Urinary bladder (tissue), 4 donors: Measurements from ENCODE around the gene CPD. TPM values are rescaled to one million over a fixed set of nuclear protein-coding genes. Genes with fewer than 3 reads are reported as not detected.
"Not testable (repeated sequence)": the region's sequence is repeated elsewhere in the genome, so short reads cannot be mapped to it uniquely, and the experiment has no call there.

Source experiments
- DNase-seq: peaks from one replicate; pipeline ENCODE4 v3.0.0-alpha.2; 2015; ENCODE audit errors: extremely low spot score
- H3K27ac ChIP-seq: one replicate; pipeline ENCODE4 v1.5.1; 2013; ENCODE audit warnings: low read depth, mild to moderate bottlenecking, moderate library complexity
- H3K36me3 ChIP-seq: one replicate; pipeline ENCODE4 v1.6.1; 2013; ENCODE audit warnings: mild to moderate bottlenecking, moderate library complexity; ENCODE audit not compliant: insufficient read depth
- H3K4me1 ChIP-seq: one replicate; pipeline ENCODE4 v1.6.1; 2013; ENCODE audit warnings: mild to moderate bottlenecking, moderate library complexity; ENCODE audit not compliant: insufficient read depth
- H3K4me3 ChIP-seq: one replicate; pipeline ENCODE4 v1.5.1; 2013; ENCODE audit warnings: low read depth, low read length
- WGBS: extraction: QIAGEN DNeasy Blood & Tissue Kit; methylation state at CpG from one replicate; pipeline ENCODE4 v1.1.7; 2013; 5-methylcytosine and 5-hydroxymethylcytosine counted together
- polyA plus RNA-seq: library from polyadenylated mRNA; stranded (reverse); fragments of 200-250 nt; gene quantifications from one replicate; pipeline ENCODE4 v1.2.3, GENCODE V29; 2013
- total RNA-seq: library from RNA; depleted of rRNA; stranded (reverse); fragments of >200 nt; gene quantifications from one replicate; pipeline ENCODE4 v1.2.3, GENCODE V29; 2014
- donor health status: healthy with polysubstance abuse.
- donor health status: healthy.

The CPD gene
- total and polyA plus RNA-seq, 2 donors = 14.0 to 101 TPM

- Histone ChIP-seq H3K27ac (no peak overlapping the region), H3K36me3 (no peaks in the 10 kb centered on the region), H3K4me3 (no peak overlapping the region), H3K4me1 (peaks cover 1% of the 10 kb centered on the region)
- no peak for DNase-seq
- 91% methylated on average over 2 of the region's 2 CpGs for WGBS
Observed at GRCh38 chr17:30345089-30345433, 33.7 kb upstream of the CPD start.

- 91% methylated on average over 4 of the region's 4 CpGs for WGBS
- Histone ChIP-seq H3K36me3 (no peaks in the 10 kb centered on the region), H3K27ac (no peak overlapping the region), H3K4me1 (peaks cover 1% of the 10 kb centered on the region), H3K4me3 (no peak overlapping the region)
- DNase-seq = no peak
Observed at GRCh38 chr17:30345527-30346075, 33.1 kb upstream of the CPD start.

DNA sequence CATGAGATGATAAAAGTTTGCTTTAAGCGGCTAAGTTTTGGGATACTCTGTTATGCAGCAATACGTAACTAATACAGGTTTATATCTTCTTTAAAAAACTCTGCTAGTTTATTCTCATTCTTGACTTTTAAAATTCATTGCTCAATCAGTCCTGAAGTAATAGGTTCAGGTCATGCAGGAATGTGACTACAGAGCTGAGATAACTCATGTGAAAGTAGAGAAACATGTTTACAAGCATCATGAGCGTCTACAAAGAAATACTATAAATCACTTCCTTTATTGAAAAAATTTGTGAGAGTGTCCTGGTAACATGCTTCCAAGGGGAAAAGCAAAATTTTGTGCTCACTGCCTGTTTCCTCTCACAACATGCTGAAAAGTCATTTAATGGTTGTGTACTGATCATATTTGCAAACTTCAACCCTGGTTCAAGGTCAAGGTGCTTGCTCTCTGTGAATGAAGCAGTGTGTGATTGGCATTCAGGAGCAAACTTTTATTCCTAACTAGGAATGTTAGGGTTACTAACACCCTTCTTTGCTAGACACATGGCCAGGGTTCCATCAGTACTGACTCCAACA, 32.4 kb upstream of the CPD start:
- WGBS = 80% methylated on average over 3 of the region's 3 CpGs
- no peak overlapping the region for H3K27ac ChIP-seq
- no peaks in the 10 kb centered on the region for H3K4me1 ChIP-seq
- H3K4me3 ChIP-seq = no peak overlapping the region
- DNase-seq = no peak
- no peaks in the 10 kb centered on the region for H3K36me3 ChIP-seq

GRCh38 chr17:30347488-30347887, 31.2 kb upstream of the CPD start:
- Histone ChIP-seq H3K4me3 (no peak overlapping the region), H3K4me1 (no peaks in the 10 kb centered on the region), H3K36me3 (no peaks in the 10 kb centered on the region), H3K27ac (no peak overlapping the region)
- WGBS = 42% methylated on average over 4 of the region's 4 CpGs
- DNase-seq = no peak

- Histone ChIP-seq H3K36me3 (no peaks in the 10 kb centered on the region), H3K4me3 (no peak overlapping the region), H3K27ac (no peak overlapping the region), H3K4me1 (no peaks in the 10 kb centered on the region)
- 87% methylated on average over 1 of the region's 1 CpG for WGBS
- DNase-seq = no peak
Observed at GRCh38 chr17:30349252-30349651, 29.5 kb upstream of the CPD start.

DNA sequence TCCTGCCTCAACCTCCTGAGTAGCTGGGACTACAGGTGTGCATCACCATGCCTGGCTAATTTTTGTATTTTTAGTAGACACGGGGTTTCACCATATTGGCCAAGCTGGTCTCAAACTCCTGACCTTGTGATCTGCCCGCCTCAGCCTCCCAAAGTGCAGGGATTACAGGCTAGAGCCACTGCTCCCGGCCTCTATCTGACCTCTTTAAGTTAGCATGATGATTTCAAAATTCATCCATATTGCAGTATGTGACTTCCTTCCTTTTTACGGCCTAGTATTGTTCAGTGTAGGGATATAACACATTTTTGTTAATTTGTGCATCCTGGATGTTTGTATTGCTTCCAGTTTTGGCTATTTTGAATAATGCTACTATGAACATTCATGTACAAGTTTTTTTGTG, 27.5 kb upstream of the CPD start:
- H3K27ac ChIP-seq, H3K4me1 ChIP-seq, H3K4me3 ChIP-seq, H3K36me3 ChIP-seq, DNase-seq: not testable (repeated sequence)
- WGBS = 91% methylated on average over 4 of the region's 4 CpGs

DNA sequence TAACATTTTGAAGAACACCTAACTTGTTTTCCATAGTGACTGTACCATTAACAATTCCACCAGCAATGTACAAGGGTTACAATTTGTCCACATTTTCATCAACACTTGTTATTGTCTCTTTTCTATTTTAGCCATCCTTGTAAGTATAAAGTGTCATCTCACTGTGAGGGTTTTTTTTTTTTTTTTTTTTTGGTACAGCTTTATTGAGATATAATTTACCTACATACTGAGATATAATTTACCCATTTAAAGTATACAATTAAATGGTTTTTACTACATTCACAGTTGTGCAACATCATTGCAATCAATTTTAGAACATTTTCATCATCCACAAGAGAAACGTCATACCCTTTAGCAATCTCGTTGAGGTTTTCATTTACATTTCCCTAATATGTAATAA, 27.0 kb upstream of the CPD start:
- 93% methylated on average over 2 of the region's 2 CpGs for WGBS
- no peak overlapping the region for H3K27ac ChIP-seq
- no peak for DNase-seq
- no peaks in the 10 kb centered on the region for H3K36me3 ChIP-seq
- no peak overlapping the region for H3K4me3 ChIP-seq
- no peaks in the 10 kb centered on the region for H3K4me1 ChIP-seq

GRCh38 chr17:30352240-30352814, 26.4 kb upstream of the CPD start:
- no peak overlapping the region for H3K27ac ChIP-seq
- H3K4me1 ChIP-seq = no peaks in the 10 kb centered on the region
- 85% methylated on average over 2 of the region's 2 CpGs for WGBS
- no peaks in the 10 kb centered on the region for H3K36me3 ChIP-seq
- H3K4me3 ChIP-seq = no peak overlapping the region
- DNase-seq = no peak

DNA sequence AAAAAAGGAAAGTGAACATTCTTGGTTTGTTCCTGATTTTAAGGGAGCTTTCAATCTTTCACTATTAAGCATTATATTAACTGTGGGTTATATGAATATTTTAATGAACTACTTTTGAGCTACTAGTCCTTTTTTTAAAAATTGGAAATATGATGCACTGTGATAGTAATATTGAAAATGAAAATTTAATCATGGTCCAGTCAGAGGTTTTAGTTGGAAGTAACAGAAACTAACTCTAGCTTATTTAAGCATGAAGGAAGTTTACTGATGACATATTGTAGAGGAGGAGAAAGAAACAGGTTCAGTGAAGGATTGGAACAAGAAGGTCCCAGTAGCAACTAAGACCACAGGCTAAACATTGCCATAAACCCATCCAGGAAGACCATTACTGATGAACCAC, 24.0 kb upstream of the CPD start:
- DNase-seq = no peak
- no peak overlapping the region for H3K27ac ChIP-seq
- no peaks in the 10 kb centered on the region for H3K36me3 ChIP-seq
- H3K4me3 ChIP-seq = no peak overlapping the region
- no peaks in the 10 kb centered on the region for H3K4me1 ChIP-seq

- H3K4me3 ChIP-seq = no peak overlapping the region
- no peaks in the 10 kb centered on the region for H3K4me1 ChIP-seq
- H3K36me3 ChIP-seq = no peaks in the 10 kb centered on the region
- H3K27ac ChIP-seq = no peak overlapping the region
- DNase-seq = no peak
Observed at GRCh38 chr17:30357476-30357875, 21.3 kb upstream of the CPD start.

GRCh38 chr17:30358055-30358760, 20.5 kb upstream of the CPD start:
- Histone ChIP-seq H3K4me3 (no peak overlapping the region), H3K36me3 (no peaks in the 10 kb centered on the region), H3K27ac (no peak overlapping the region), H3K4me1 (no peaks in the 10 kb centered on the region)
- WGBS = 56% methylated on average over 5 of the region's 5 CpGs
- no peak for DNase-seq

DNA sequence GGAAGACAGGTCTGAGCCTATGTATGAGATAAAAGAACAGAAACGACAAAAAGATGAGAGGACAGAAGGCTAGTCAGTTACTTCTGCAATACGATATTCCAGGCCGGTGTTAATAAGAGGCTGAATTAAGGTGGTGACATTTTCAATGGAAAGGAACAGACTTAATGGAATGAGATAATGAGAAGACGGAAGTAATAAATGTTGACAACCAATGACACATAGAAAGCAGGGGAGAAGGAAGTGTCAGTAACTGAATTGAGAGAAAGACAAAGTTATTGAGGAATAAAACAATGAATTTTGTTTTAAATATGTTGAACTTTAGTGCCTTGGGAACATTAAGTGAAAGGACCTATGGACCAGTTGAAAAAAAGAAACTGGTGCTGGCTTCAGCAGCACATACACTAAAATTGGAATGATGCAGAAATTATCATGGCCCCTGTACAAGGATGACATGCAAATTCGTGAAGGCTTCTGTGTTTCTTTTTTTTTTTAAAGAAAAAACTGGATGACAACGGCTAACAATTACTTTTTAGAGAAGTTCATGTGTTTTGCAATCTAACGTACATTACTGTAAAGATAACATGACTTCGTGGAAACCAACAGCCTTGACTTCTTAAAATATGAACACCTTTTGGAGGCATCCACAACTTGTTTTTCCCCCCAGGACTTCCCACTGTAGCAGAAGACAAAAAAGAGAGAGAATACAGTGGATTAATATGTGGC, 18.5 kb upstream of the CPD start:
- H3K4me1 ChIP-seq = no peaks in the 10 kb centered on the region
- H3K36me3 ChIP-seq = no peaks in the 10 kb centered on the region
- DNase-seq = no peak
- no peak overlapping the region for H3K4me3 ChIP-seq
- 74% methylated on average over 8 of the region's 8 CpGs for WGBS
- no peak overlapping the region for H3K27ac ChIP-seq

DNA sequence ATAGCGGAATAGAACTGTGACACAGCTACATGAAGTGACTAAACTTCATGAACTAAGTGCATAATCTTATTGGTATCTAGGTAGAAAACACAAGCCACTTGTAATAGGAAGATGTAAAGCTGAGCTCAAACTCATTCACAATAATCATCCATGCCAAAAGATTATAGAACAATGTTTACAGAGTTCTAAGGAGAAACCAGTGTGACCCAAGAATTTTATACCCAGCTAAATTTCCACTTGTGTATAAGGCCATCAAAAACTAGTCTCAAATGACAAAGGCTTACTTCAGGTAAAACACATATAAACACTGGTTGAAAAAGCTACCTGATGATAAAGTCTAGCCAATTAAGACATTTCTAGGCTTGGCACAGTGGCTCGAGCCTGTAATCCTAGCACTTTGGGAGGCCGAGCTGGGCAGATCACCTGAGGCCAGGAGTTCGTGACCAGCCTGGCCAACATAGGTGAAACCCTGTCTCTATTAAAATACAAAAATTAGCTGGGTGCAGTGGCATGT, 16.9 kb upstream of the CPD start:
- Histone ChIP-seq H3K27ac (no peak overlapping the region), H3K36me3 (no peaks in the 10 kb centered on the region), H3K4me3 (no peak overlapping the region), H3K4me1 (no peaks in the 10 kb centered on the region)
- WGBS = 96% methylated on average over 4 of the region's 4 CpGs
- no peak for DNase-seq
